HG02588 (cell line): Measurements from ENCODE around the gene CD6.

ENCODE experiments used
- ATAC-seq: cut with Tn5 transposase; IDR thresholded peaks from one replicate; pipeline ENCODE4 v1.9.1; 2021; ENCODE audit warnings: mild to moderate bottlenecking, moderate library complexity; ENCODE audit not compliant: unreplicated experiment

The CD6 gene

DNA sequence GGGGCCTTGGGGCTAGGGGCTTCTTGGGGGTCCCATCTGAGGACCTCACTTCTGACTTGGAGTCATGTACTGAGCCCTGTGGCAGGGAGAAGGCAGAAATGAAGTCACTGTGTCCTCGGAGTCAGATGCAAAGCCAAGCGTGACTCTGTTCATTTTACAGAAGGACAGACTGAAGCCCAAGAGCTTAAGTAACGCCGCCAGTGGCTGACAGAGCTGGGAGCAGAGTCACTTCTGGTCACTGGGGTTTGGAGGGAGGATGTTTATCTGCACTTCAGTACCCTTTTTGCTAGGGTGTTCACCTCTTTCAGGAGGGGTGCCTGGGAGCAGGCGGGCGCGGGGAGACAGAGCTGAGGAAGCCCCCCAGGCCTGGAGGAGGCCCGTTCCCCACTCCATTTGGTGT is 10.7 kb downstream of the CD6 start:
- ATAC-seq: no peak

DNA sequence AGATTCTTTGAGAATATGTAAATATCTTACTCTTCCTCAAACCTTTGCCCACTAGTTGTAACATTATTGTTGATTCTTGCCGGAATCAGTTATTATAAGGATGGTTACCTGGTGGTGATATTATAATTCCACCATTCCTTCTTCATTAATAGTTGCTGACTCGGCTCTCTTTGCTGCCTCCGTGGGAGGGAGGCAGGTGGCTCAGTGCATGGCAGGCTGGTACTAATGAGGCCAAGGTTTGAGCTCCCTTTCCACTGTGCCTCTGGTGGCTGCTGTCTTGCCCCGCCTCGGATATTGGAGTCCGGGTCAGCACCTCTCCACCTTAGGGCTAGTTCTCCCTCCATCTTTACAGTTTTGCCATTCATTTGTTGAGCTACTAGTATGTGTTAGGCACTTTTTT is 12.7 kb downstream of the CD6 start:
- no peak for ATAC-seq

DNA sequence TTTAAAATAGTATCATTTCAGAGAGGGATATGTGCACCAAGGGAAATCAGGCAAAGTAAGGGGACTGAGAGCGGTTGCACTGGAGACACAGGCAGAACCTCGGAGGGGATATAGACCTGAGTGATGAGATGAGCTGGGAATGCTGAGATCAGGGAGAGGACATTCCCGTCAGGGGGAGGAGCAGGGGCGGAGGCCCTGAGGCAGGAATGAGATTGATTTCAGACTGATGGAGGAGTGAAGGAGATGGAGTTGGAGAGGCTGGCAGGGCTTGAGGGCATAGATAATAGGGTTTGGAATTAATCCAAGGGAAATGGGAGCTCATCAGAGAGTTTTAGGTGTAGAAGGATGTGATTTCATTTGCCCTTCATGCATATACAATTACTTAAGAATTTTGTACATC is 13.2 kb downstream of the CD6 start:
- ATAC-seq: no peak

DNA sequence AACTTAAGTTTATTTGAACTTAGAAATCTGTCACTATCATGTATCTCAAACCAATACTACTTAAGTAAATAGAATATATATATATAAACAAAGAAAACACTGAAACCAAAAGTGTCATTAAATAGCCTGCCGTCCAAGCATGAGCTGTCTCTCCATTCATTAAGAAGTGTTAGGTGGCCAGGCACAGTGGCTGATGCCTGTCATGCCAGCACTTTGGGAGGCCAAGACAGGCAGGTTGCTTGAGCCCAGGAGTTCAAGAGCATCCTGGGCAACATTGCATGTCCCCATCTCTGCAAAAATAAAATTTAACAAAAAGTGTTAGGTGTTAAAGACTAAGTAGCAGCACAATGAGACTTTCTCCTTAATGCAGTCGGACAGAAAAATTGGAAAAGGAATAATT is 14.0 kb downstream of the CD6 start:
- ATAC-seq: no peak

DNA sequence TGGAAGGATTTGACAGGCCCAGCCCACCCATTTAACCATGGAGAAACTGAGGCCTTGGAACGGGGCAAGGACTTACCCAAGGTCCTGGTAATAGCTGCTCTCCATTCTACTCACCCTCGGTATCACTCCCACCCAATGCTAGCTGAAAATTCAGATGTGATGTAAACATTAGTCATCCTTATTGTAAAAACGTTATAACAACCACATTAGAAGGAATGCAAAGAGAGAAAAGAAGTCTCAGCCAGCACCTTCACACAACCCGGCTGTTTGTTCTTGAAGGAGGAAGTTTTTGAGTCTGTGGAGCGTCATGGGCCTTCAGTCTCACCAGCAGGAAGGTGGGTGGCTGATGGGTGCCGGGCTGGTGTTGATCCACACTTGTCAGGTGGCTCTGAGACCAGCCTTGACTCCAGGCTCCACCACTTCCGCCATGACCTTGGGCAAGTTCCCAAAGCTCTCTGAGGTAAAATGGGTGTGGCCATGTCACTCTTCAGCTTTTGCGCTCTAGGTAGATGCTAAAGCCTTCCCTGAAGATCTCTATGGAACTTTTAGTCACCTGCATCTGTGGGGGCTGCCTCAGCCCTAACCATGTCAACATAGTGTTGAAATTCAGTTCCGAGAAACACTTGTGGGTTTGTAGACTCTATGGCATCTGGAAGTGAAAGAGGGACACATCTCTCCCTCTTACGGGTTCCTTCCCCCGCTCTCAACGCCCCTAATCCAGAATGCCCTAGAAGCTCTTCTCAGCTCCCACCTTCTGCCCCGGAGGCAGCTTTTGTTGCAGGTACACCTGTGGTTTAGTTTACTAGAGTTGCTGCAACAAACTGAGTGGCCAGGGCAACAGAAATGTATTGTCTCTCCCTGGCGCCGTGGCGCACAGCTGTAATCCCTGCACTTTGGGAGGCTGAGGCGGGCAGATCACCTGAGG is 14.8 kb downstream of the CD6 start:
- ATAC-seq: no peak

DNA sequence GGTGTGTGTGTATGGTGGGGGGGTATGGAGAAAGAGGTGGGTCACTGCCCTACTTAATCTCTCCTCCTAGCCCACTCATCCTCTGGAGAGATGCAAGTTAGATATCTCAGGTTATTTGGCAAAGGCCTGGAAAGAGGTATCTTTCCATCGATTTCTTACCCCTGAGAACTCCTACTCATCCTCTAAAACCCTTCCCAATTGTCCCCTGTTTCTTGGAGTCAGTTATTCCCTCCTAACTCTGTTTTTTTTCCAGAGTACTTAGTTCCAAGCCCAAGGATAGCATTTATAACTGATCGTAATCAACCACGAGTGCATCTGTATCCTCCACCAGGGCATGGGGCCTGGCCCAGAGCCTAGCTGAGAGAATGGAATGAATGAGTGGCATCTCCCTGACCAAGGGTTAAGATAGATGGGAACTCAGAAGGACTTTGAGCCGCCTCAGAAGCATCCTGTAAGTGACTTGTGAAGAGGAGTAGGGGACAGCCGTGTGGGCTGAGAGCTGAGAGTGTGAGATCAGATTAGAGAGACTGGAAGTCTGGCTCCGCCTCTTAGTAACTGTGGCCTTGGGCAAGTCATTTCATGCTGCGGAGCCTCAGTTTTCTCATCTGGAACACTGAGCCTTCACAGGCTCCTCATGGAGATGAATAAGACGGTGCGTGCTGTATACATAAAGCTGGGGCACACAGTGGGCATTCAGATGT is 16.2 kb downstream of the CD6 start:
- ATAC-seq: no peak

DNA sequence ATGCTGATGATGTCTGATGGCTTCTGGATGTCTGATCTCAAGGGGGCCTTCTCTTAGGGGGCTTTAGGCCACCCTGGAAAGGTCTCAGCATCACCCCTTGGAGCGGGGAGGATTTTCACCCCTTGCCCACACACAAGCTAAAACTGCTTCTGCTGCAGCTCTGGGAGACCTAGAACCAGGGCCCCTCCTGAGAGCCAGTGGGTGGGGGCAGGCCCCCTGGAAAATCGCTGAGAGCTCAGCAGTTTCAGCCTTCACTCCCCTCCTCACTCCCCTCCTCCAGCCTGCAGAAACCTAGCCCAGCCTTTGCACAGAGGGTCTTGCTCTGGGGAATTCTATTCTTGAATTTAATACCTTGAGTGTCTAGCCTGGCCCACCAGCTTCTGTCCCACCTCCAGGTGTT is 17.2 kb downstream of the CD6 start:
- ATAC-seq: no peak

DNA sequence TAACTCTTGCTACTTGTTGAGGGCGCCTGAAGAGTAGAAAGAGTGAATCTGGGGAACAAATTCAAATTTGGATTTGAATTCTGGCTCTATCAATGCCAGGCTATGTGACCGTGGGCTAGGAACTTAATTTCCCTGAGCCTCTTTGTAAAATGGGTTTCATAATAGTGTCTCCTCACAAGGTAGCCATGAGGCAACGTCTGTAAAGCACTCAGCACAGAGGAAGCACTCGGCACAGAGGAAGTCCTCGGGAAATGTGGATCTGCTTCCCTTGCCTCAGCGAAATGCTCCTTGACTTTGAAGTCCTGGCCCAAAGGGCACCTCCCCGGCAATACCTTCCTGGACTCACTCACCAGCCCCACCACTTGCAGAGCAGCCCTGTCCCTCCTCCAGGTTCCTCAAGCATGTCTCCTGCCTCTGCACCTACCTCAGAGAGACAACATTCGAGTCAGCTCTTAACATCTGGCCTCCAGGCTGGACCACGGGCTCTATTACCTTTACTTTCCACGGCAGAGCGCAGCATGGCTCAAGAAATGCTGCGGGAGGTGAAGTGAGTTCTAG is 17.7 kb downstream of the CD6 start:
- ATAC-seq: no peak

DNA sequence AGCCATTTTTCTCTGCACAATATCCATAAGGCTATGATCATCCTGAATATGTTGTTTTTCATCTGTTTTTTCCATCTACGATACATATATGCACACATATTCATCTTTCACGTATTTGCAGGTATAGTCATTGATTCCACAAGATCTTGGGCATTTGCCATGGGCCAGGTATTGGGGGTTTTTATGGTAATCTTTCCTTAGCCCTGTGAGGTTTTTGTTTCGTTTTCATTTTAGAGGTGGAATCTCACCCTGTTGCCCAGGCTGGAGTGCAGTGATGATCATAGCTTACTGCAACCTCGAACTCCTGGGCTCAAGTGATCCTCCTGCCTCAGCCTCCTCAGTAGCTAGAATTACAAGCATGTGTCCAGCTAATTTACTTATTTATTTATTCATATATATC is 20.0 kb downstream of the CD6 start:
- ATAC-seq: no peak

DNA sequence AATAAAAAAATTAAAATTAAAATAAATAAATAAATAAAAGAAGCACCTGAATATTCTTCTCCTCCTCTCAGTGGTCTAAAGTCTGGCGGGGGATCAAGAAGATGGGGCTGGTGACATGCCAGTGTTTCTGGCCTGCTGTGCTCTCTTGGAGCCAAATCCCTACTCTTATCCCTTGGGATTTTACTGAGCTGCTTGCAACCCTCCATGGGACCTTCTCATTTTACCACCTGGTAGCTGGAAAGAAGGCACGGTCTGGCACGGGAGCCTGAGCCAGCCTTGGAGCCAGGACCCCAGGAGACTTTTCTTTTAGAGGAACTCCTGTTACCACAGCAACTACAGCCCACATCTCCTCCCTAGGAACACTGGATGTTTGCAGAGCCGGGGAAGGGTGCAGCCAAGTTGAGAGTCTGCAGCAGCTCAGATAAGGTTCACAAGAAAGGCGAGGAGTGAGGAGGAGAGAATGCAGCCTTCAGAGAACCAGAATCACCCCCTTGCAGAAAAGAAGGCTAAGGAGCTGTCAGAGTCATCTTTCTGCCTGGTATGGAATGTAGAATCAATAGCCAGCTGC is 21.4 kb downstream of the CD6 start:
- ATAC-seq: no peak

DNA sequence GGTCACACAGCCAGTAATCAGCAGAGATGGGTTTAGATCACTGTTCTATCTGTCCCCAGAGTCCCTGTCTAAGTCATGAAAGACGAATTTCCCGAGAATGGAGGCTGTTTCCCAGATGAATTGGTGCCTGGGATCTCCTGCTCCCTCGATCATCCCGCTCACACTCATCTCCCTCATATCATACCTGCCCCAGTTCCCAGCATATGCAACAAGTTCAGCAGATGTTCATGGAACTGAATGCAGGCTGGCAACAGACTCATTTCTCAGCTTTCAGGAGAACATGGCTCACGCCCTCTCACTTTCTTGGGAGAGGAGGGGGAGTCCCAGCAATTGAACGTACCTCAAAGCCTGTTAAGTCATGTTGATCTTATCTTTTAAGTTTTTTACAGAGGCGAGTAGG is 22.1 kb downstream of the CD6 start:
- no peak for ATAC-seq

DNA sequence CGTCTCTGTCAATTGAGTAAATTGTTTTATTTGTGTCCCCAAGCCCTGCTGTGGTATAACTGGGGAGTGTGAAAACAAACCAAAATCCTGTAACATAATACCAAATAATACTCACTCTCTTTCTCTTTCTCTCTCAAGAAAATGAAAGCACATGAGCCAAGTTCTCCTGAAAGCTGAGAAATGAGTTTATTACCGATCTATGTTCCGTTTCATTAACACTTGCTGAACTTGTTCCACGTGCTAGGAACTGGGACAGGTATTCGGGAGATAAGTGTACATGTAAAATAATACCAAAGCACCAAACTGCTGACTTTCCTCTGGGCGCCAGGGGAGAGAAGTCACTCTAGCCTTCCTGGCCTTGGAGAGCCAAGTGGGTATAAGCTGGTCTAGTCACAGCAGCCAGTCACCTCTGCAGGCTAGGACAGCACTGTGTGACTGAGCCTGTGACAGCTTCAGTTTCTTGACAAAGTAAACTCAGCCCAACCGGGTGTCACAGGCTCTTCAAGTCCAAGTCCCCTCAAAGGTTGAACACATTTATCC is 23.1 kb downstream of the CD6 start:
- ATAC-seq: no peak

DNA sequence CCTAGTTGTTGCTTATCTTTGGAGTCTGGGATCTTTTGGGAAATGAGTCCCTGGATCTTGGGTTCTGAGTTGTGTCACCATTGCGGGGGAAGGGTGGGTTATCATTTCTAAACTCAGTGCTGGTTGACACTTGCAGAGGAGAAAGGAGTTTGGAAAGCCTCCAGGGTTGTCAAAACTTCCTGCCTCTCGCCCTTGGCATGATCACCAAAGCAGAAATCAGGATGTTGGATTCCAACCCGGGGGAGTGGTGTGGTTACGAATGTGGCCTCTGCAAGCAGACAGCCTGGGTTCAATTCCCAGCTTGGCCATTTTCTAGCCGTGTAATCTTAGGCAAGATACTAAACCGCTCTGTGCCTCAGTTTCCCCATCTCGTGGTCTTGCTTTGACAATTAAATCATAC is 24.3 kb downstream of the CD6 start:
- ATAC-seq: no peak

DNA sequence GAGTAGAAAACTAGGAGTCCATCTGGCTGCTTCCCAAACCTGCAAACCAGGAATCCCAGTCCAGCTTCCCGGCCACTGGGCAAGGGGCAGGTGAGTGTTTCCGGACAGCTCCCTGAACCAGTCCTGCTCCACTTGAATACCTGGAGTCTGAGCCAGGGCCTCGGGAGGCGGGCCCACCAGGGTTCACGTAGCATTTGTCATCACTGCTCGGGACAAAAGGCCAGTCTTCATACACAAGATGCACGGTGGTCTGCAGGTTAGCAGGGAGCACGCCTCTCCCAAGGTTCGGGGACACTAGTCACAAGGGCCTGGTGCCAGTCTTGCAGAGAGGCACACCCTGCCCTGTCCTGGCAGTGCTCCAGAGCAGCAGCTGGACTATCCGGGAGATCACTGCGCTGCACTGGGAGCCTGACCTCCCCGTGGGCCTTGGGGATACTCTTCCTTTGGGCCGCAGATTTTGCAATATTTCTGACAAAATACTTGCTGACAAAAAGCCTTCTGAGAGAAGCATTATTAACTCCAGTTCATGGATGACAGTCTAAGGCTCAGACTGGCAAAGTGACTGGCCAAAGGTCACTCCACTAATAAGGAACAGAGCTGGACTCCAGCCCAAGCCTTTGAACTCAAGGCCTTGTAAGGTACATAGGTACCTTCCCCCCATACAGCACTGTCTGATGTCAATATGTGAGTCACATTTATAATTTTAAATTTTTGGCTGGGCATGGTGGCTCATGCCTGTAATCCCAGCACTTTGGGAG is 25.1 kb downstream of the CD6 start:
- ATAC-seq: no peak

DNA sequence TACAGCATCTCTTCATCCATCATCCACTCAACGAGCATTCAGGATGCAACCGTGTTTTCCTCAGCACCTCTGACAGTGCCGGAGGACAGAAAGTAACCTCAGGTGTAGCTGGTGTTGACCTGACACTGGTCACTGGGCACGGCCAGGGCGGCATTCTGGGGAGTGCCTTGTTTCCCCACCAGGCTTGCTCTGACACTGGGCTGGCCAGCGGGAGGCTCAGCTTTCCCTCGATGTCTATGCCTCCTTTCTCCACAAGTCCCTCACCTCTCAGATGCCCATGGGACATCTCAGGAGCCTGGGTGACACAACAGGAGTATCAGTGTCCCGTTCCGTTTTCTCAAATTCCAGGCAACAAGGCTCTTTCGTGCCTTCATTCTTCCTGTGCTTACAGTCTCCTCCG is 28.9 kb downstream of the CD6 start:
- no peak for ATAC-seq

DNA sequence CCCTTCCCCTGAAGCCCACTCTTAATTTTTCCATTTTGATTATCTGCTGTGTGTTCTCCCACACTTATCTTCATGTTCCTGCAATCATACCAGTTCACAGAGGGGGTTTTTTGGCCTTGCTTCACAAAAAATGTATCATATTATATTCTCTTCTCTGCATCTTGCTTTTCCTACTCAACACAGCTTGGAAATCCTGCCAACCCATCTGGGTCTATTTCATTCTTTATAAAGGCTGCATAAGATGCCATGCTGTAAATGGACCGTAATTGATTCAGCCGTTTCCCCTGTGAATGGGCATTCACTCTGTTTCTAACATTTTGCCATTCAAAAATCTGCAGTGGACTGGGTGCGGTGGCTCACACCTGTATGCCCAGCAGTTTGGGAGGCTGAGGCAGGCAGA is 30.5 kb downstream of the CD6 start:
- ATAC-seq: no peak

DNA sequence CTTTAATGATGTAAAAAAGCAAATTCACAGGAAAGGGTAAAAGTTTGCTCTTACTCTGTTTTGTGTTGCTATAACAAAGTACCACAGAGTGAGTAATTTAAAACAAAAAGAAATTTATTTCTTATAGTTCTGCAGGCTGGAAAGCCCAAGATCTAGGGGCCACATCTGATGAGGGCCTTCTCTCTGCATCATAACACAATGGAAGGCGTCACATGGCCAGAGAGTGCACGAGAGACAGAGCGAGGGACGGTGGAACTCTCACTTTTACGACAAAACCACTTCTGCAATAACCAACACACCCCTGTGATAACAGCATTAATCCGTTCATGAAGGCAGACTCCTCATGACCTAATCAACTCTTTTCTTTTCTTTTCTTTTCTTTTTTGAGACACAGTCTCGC is 31.1 kb downstream of the CD6 start:
- ATAC-seq: no peak

DNA sequence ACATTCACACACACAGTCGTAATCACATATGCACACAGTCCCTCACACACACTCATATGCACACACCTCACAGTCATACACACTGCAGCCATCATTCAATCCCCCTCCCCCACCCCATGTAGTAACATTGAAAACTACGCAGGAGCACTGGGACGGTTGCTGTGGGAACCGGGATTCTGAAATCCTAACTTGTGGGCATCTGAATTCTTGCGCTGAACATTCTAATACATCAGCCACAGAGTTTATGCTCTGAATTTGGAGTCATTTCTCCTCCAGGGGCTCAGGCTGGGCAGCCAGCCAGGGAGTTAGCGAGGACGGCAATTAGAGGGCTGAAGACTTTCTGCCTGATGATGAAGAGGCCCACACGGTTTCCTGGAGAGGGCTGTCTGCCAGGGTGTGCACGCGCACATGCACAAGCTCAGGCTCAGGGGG is 32.7 kb downstream of the CD6 start:
- no peak for ATAC-seq

DNA sequence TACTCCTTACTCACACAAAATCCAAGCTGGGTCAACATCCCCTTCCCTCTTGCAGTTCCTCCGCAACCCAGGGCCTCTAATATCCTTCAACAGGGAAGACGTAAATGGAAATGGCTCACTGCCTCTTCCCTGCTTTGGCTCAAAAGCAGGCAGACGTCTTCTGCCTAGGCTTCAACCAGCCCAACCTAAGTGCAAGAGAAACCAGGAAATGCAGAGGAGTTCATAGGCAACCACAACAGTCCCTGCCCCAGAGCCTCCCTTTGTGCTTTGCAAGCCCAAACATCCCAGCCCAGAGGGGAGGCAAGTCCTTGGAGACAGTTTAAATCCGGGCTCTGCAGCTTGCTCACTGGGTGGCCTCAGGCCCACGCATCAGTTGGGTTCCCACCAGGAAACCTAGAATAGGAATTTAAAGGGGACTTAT is 33.3 kb downstream of the CD6 start:
- no peak for ATAC-seq

DNA sequence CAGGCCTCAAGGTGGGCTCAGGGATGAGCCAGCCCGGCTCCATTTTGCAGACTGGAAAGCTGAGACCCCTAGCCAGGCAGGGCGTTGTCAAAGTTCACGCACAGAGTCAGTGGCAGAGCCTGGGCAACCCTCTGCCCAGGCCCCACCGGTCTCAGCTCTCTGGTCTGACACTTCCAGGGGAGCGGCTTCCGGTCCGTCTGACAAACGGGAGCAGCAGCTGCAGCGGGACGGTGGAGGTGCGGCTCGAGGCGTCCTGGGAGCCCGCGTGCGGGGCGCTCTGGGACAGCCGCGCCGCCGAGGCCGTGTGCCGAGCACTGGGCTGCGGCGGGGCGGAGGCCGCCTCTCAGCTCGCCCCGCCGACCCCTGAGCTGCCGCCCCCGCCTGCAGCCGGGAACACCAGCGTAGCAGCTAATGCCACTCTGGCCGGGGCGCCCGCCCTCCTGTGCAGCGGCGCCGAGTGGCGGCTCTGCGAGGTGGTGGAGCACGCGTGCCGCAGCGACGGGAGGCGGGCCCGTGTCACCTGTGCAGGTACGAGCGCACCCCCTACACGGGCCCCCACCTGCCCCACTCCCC is 36.0 kb downstream of the CD6 start:
- ATAC-seq: no peak
